Iris pigment epithelial cell (primary cell): ENCODE results near the gene TMEM45A.
"Not testable (repeated sequence)": the region's sequence is repeated elsewhere in the genome, so short reads cannot be mapped to it uniquely, and the experiment has no call there.

Source experiments
- DNase-seq: peaks from one replicate; pipeline ENCODE4 v3.0.0-alpha.2; 2011; ENCODE audit warnings: low read depth

Gene TMEM45A

DNA sequence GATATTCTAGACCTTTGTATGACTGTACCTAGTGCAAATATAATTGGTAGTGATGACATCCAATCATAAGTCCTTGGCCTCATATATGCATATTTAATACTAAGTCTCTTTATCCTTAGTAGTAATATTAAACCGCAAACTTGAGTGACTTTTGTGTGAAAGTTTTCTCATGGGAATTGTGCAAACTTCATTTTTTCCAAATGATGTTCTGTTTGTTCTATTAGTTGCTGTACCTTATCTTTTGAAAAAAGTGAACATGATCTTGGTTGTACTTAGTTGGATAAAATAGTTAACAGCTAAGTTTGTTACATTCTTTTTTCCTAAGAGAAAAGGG, 43.2 kb downstream of the TMEM45A start:
- peak; percentile 21 for DNase-seq

DNA sequence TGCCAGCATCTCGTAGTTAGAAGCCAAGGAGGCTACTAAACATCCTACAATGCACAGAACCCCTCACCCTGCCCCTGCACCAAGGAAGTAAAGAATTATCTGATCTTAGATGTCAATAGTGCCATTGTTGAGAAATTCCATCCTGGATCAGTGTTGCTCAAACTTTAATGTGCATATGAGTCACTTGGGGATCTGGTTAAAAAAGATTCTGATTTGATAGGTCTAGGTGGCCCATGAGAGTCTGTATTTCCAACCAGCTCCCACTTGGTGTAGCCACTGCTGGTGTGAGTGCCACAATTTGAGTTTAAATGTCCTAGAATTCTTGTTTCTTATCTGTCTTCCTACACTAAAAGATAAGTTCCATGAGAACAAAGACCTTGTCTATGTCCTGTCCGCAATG, 43.7 kb downstream of the TMEM45A start:
- peak; percentile 55 for DNase-seq

DNA sequence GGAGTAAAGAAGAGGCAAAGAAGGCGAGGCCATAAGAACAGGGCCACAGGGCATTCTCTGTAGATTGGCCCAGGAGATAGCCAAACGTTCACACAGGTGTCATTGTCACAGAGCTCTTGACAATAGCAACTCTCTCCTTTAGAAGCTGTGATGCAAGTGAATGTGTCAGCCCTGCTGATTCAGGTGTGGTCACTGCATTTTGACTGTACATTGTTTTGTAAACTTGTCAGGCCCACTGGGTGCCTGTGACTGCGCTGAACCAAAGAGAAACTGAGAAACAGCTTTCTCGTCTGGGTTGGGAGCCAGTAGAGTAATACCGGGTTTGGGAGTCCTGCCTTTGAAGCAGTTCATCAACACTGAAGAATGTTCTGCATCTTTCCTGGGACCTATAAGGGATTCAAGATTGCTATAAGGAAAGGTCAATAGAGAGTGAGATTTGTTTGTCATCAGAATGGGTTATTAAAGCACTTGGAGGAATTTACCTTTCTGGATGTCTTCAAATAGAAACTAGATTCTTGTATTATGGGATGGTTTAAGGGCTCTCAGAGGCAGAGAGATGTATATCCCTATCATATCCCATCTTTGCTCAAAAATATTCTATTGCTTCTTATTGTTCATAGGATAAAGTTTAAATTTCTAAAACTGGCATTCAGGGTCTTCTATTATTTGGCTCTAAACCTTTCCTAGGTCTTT, 45.4 kb downstream of the TMEM45A start:
- no peak for DNase-seq

DNA sequence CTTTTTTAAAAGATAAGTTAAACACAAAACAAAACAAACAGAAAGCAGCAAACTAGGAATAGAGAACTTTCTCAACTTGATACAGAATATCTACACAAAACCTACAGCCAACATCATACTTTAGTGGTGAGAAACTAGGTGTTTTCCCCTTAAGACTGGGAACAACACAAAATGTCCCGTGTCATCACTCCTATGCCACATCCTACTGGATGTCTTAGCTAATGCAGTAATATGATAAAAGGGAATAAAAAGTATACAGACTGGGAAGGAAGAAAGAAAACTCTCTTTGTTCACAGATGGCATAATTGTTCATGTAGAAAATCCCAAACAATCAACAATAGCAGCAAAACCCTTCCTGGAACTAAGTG, 45.9 kb downstream of the TMEM45A start:
- no peak for DNase-seq

DNA sequence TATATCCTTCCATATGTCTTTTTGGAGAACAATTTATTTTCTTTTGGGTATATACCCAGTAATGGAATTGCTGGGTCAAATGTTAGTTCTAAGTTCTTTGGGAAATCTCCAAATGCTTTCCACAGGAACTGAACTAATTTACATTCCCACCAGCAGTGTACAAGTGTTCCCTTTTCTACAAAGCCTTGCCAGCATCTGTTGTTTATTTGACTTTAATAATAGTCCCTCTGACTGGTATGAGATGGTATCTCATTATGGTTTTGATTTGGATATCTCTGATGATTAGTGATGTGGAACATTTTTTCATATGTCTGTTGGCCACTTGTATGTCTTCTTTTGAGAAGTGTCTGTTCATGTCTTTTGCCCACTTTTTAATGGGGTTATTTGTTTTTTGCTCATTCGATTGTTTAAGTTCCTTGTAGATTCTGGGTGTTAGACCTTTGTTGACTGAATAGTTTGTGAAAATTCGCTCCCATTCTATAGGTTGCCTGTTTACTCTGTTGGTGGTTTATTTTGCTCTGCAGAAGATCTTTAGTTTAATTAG, 48.4 kb downstream of the TMEM45A start:
- no peak for DNase-seq

DNA sequence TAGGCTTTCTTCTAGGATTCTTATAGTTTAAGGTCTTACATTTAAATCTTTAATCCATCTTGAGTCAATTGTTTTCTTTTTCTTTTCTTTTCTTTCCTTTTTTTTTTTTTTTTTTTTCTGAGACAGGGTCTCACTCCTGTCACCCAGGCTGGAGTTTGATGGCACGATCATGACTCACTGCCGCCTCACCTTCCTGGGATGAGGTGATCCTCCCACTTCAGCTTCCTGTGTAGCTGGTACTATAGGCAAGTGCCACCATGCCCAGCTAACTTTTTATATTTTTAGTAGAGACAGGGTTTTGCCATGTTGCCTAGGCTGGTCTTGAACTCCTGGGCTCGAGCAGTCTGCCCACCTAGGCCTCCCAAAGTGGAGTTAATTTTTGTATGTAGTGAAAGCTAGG, 49.0 kb downstream of the TMEM45A start:
- DNase-seq = not testable (repeated sequence)

DNA sequence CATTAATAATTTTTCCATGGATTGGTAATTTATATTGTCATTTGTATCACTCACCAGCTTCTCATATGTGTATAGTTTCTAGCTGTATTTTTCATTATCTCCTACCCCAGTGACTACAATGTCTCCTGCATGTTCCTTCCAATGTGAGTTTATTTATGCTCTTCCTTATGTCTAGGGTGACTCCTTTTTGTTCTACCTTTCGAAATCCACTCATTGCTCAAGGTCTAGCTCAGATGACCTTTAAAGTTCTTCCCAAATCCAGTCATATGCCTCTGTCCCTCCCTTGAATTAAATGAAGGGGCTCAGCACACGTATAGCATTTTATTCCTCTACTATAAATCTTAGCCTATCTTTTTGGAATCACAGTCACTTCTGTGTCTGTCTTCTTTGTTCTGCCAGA, 53.0 kb downstream of the TMEM45A start:
- no peak for DNase-seq

DNA sequence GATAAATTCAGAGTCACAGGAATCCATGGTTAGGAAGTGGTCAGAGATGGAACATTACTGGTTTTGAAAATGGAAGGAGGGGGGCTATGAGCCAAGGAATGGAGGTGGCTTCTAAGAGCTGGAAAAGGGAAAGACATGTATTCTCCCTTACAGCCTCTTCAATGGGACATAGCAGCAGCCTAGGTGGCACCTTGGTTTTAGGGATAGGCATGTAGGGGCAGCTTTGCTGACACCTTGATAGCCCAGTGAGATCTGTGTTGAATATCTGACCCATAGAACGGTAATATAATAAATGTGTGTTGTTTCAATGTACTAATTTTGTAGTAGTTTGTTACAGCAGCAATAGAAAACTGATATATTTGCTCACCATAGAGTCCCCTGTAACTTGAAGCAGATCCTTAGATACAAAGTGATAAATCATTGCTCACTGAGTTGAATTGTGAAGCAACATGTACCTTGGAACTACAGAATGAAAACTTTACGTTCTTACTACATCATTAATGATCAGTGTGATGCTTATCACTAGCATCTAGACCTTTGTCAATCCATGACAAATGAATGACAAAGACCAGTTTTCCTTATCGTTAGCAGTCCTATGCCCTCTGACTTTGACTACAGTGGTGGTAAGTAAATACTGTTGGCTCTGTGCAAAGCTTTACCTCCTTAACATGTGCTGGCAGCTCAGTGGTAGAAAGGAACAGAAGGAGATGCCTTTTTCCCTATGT, 53.8 kb downstream of the TMEM45A start:
- no peak for DNase-seq

DNA sequence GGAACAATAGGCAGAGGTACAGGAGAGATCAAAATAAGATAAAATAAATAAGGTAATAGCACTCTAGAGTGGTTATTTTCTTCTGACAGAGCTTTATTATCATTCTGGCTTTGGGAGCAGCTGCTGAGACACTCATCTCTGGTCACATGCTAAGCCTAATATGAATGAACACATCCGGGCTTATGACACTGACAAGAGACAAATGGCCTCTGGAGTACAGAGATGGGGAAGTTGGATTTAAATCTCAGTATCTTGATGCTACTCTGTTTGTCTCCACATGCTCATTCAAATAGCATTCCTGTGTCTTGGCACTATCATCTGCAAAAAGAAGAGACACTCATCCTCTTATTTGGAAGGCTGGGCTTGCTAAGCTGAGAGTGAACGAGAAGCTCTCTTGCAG, 55.6 kb downstream of the TMEM45A start:
- no peak for DNase-seq

DNA sequence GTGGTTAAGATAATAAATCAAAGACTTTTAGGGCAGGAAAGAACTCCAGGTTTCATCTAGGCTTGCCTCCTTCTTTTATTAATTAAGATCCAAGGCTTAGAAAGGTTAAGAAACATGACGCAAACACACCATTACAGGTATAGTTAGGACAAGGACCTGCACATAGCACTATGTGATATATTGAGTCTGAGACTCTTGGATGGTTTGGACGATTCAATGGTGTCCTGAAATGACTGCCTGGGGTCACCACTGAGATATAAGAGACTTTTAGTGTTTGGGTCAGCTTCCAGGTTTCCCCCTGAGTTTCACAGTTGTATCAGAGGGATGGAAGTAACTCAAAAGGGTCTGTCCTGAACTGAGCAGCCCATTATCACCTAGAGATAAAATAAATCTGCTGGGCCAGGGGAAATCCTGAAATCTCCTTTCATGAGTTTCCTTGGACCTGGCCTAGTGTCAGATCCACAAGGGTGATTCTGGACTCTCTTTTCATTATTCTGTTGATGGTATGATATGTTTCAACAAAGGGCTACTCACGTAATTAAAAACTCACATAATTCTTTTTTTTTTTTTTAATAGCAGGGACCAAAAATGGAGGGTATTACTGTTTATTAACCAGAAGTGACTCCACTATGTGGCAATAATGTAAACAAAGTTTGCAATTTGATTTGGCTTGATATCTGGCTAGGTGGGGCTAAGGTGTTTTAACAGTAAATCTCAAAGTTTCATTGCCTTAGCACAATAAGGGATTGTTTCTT, 61.4 kb downstream of the TMEM45A start:
- no peak for DNase-seq

DNA sequence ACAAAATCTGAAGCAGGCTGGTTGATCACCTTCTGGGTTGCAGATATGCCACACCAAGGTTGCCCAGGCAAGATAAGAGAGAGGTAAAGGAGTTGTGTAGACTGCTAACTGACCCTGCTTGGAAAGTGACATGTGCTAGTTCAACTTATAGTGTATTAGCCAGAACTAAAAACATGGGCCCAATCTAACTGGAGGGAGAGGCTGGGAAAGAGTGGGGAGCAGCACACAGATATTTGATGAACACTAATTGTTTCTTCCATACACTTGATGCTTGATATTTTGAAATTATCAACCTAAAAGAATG, 61.9 kb downstream of the TMEM45A start:
- DNase-seq = no peak

DNA sequence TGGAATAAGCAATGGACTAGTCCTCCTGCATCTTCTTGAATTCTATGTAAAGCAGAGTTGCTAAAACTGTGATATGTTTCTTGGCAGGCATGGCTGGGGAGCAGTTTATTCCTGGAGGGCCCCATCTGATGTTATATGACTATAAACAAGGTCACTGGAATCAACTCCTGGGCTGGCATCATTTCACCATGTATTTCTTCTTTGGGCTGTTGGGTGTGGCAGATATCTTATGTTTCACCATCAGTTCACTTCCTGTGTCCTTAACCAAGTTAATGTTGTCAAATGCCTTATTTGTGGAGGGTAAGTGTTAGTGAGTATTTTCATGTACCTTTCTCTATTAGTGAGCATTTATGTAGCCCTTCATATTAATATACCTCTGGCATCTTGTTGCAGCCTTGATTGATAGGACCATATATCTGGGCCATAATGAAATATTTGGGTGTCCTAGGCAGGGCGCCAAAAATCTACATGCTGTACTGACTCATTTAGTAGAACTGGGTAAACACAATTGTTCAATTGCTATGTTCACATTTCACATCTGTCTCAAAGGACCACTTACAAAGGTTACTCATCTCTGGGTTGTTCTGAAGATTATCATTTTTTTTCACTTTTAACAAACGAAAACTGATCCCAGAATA, 64.4 kb downstream of the TMEM45A start:
- peak; percentile 81 for DNase-seq

DNA sequence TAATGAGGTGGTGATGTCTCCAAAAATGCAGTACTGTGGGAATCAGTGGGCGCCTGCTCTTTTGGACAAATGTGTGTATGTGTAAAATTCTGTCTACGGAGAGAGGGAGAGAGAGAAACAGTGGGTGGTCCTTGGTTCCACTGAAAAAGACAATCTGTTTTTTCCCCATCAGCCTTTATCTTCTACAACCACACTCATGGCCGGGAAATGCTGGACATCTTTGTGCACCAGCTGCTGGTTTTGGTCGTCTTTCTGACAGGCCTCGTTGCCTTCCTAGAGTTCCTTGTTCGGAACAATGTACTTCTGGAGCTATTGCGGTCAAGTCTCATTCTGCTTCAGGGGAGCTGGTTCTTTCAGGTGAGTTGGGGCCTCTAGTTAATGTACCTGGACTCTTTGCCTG, 65.8 kb downstream of the TMEM45A start:
- DNase-seq = no peak

DNA sequence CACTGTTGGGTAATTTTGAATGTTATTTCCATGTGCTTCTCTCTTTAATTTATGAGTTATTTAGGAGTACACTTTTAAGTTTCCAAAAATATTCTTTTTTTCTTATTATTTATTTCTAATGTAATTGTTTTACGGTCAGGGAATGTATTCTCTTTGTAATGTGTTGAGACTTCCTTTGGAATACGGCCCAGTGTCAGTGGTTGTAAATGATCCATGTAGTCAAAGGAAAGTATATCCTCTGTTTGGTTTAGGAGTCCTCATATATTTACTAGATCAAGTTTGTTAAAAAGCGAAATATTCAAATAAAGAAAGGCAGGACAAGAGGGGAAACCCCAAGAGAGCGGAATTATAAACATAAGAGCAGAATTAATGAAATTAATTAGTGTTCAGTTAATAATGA, 68.0 kb downstream of the TMEM45A start:
- peak; percentile 52 for DNase-seq

DNA sequence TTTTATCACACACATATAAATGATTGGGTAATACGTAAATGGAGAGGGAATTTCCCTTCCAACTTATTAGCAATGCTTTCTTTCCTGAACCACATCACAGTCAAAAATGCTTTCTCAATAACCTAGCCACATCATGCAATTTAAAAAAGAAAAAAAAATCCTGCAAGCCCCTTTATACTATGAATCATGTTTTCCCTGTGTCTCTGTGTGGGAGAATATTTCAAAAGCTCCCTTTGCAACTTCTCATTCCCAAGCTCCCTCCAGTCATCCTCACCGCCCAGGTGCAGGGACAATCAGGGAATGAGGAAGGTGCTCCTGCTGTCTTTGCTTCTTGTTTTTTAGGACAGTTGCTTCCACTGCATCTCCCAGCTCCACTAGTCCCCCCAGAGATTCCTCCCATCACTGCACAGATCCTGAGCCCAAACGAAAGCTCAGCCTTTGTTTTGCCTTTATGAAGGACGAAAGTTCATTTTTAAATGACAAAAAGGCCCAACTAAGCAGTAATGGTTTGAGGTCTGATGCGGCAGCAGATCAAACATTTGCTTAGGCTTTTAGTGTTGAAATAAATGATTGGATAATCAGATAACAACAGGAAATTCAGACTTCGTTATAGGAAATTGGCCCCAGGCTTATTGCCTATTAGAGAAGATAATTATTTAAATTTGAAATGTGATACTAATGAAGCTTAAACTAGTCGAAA, 69.2 kb downstream of the TMEM45A start:
- DNase-seq = peak; percentile 89

DNA sequence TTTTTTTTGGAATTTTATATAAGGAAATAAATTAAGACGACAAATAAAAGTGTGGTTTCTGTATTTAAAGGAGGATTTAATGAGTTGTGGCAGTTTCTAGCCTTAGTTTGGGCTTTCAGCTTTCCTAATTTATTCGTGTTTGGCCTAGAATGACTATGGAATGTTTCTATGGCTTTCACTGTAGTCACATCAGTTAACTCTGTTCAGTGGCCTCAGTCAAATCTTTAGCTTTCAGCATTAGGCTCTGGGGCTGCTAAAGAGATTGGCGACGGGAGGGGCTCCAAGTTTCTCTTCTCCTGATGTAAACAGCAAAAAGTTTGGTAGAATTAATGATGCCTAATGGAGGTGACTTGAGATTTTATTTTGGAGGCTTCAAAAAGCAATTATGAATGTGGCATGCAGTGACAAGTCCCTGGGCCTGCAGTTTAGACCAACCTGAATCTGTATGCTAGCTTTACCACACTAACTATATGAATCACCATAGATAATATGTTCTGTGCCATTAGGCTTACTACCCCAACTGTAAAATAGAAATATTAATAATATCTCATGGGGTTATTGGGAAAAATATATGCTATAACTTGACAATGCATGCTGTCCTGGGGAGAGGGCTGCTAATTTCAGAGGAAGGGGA, 69.9 kb downstream of the TMEM45A start:
- no peak for DNase-seq

DNA sequence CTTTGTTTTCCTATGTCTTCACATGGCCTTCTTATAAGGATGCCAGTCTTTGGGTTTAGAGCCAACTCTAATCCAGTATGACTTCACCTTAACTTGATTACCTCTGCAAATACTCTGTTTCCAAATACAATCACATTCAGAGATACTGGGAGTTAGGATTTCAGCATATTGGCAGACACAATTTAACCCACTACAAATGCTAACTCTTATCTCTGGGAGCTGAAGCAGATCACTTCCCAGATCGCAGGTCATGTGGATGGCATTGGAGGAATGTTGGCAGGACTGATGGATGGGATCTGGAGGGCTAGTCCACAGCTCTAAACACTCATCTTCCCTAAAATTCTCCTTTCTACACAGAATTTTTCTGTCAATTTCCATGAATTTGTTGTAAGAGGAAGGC, 70.8 kb downstream of the TMEM45A start:
- no peak for DNase-seq

DNA sequence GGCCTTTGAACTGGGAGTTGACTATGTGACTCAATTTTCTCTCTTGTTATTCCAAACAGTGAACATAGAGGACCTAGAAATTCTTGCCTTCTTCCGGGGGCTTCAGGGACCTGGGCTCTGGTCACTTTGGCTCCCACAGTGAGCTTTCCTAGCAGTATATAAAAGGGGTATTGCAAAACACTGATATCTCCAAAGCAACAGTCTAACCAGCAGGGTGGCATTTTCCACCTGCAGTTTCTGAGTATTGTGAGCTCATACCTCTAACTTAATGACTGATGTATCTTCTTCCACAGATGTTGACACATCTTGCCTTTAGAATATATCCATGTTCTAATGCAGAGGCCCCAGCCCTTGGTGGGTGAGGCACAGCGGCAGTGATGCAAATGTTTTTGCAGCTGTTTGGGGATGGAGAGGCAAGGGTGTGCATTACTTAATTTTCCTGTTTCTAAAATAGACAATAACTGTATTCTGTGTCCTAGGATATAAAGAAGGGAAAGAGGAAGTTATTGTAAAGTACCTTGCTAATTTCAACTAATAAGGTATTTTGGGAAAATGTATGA, 71.3 kb downstream of the TMEM45A start:
- DNase-seq = no peak

DNA sequence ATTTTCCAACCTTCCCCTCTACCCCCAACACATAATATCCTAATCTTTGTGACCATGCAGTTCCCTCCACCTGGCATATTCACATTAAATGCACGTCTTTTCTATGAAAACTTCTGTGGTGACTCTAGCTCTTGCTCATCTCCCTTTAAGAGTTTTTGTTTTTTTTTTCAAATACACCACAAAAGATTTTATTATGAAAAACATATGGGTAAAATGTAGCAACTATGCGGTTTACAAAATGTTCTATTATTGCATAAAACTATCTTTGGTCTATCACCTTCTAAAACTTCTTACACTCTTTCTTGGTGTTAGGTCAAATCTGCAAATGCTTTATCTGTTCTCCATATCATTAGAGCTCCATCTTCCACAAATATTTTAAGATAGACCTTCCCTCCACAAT, 78.4 kb downstream of the TMEM45A start:
- DNase-seq = no peak

DNA sequence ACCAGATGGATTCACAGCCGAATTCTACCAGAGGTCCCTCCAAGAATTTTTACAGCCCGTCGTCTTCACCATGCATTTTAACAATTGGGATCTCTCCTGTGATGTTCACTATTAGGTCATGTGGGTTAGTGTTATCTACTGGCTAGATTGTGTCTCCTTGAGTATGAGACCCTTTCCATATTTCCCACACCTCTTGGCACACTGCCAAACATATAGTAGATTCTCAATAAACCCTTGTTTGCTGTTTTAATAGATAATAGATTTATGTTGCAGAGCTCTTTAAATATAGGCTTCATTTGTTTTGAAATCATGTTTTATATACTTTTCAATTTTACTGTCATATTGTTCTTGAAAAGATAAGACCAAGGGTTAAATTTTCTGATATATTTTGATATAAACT, 82.1 kb downstream of the TMEM45A start:
- no peak for DNase-seq

DNA sequence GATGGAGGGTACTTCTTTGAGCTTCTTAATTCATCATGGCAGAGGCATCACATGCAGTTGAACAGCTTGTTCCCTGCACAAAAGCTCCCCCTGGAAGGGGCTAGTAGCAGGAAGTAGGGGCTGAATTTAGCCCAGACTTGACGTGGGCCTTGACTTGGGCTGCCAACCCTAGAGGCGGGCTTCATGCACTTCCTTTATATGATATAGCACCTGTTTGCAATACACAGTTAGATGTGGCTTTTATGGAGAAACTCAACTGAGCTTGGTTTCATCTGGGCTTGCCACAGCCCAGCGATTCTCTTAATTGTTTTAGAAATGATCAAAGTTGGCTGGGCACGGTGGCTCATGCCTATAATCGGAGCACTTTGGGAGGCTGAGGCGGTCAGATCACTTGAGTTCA, 83.3 kb downstream of the TMEM45A start:
- DNase-seq = no peak
